Heart right ventricle (tissue), 16 donors: ENCODE data around the gene SOX15. TPM values are rescaled to one million over a fixed set of nuclear protein-coding genes. Genes with fewer than 3 reads are reported as not detected.

ENCODE experiments used
- ATAC-seq, 8 donors: fragments of 200-7000 bp; cut with Tn5 transposase; one replicate each; pipeline ENCODE4 v1.9.1; 2020; ENCODE audit warnings: mild to moderate bottlenecking in 8 of 8, moderate library complexity in 8 of 8, moderate number of reproducible peaks in 1 of 8
- DNase-seq, 2 donors: peaks; one replicate each; pipeline ENCODE4 v3.0.0-alpha.2; 2020
- H3K27ac ChIP-seq, 10 donors: fragments of 200-600 bp; sonication (generic) in 2 of 10; one replicate each; pipeline versions ENCODE4 v1.5.0 to v1.8.0; 2020 to 2022; ENCODE audit warnings: mild to moderate bottlenecking in 3 of 10
- H3K27me3 ChIP-seq, 7 donors: fragments of 200-600 bp; one replicate each; pipeline ENCODE4 v1.8.0; 2021 to 2022; ENCODE audit warnings: mild to moderate bottlenecking in 2 of 7
- H3K36me3 ChIP-seq, 9 donors: fragments of 200-600 bp; sonication (generic) in 1 of 9; one replicate each; pipeline versions ENCODE4 v1.5.0 to v1.8.0; 2020 to 2022; ENCODE audit warnings: mild to moderate bottlenecking in 2 of 9
- H3K4me1 ChIP-seq, 9 donors: fragments of 200-600 bp; sonication (generic) in 1 of 9; one replicate each; pipeline versions ENCODE4 v1.5.0 to v1.8.0; 2020 to 2022; ENCODE audit warnings: mild to moderate bottlenecking in 4 of 9
- H3K4me3 ChIP-seq, 10 donors: fragments of 200-600 bp; sonication (generic) in 2 of 10; one replicate each; pipeline versions ENCODE4 v1.5.0 to v1.8.0; 2020 to 2022; ENCODE audit warnings: mild to moderate bottlenecking in 7 of 10, moderate library complexity in 2 of 10
- H3K9me3 ChIP-seq, 11 donors: fragments of 200-600 bp in 10 of 11; sonication (generic) in 2 of 11; one replicate each; pipeline versions ENCODE4 v1.5.0 to v1.8.0; 2013 to 2022; ENCODE audit warnings: mild to moderate bottlenecking in 2 of 11, control low read depth in 1 of 11, moderate library complexity in 1 of 11
- CTCF ChIP-seq, 9 donors: fragments of 200-600 bp; sonication (generic) in 2 of 9; IDR thresholded peaks; one replicate each; pipeline versions ENCODE4 v1.5.0 to v1.8.0; 2021 to 2022; ENCODE audit warnings: antibody characterized with exemption in 9 of 9, mild to moderate bottlenecking in 5 of 9, moderate library complexity in 1 of 9
- WGBS, 2 donors: extraction: QIAGEN DNeasy Blood & Tissue Kit; methylation state at CpG; one replicate each; pipeline ENCODE4 v1.1.7; 2013; ENCODE audit warnings: inconsistent platforms in 1 of 2; 5-methylcytosine and 5-hydroxymethylcytosine counted together
- intact Hi-C, 10 donors: fragments of 100-400 bp; cut with DNase I; formaldehyde crosslinking; loops; one replicate each; pipeline versions ENCODE4 v1.11.1 to v1.14.2; 2022
- polyA plus RNA-seq, 2 donors: library from polyadenylated mRNA; stranded (reverse); fragments of 200-250 nt; gene quantifications; one replicate each; pipeline ENCODE4 v1.2.3, GENCODE V29; 2013
- total RNA-seq, 10 donors: library from RNA; stranded (reverse); fragmentation: NEBNext Ultra II Directional in 3 of 10; extraction: Animal tissue kit (Norgen Biotek cat#: 25700) in 3 of 10; gene quantifications; one replicate each; pipeline versions ENCODE4 v1.2.1 to v1.2.4, GENCODE V29; 2021 to 2023
- donor health status: Arrhythmogenic right ventricular cardiomyopathy.
- donor health status: ischemic (EF 13 %, LVEDD 7.1; RV severe dilation, severe dysfunction).
- donor health status: healthy with polysubstance abuse.
- donor health status: DM: no; HTN: yes; CAD: no.
- donor health status: DM: no; HTN: no; CAD: no.
- donor health status: ischemic (EF 25% LVEDD 6.9; RV normal size, moderate dysfunction).
- donor health status: ischemic (EF 25% LVEDD 5.7; RV mildly dilated, moderate dysfunction).
- donor health status: healthy.
- donor health status: DM: yes; HTN: yes; CAD: no.
- donor health status: Ischemic cardiomyopathy.
- donor health status: ischemic (EF 35%, LVEDD 5.7; RV mildly dilated, moderate dysfunction).
- donor health status: nonischemic (EF 11% LVEDD 7.7; RV severe dilation, severe dysfunction).
- donor health status: DM: yes; HTN: yes; CAD: no.
- donor health status: PGD.
- donor health status: ischemic (EF 29% LVEDD 5.4; RV normal size, mild dysfunction).
- donor health status: nonischemic (EF 23%, LVEDD 6.1; RV moderate dilation, normal function).

SOX15 gene
- total and polyA plus RNA-seq, 12 donors, result 0.23 to 2.6 (median 1.2) TPM

- no peak overlapping the region for H3K27ac ChIP-seq
- DNase-seq, result no peak
- ATAC-seq, result no peak
- WGBS, 2 donors, result 88 to 92% methylated on average over 5 of the region's 5 CpGs
- no peak overlapping the region for H3K4me3 ChIP-seq
- no peak for TF ChIP-seq CTCF (IDR thresholded peaks at IDR 0.05)
- intact Hi-C loops, result loop anchor here in 2 of 10 donors (10.0 kb wide), 3 partner anchors 55 to 315 kb away; partner anchors contain the start of genes CTDNEP1 (in 1 of the 2), ELP5 (in 1 of the 2), KCTD11 (in 1 of the 2) and TMEM95 (in 1 of the 2)
- peaks cover 0 to 74% (median 44%) of the 10 kb centered on the region in 9 donors for H3K36me3 ChIP-seq
- H3K4me1 ChIP-seq, result peaks cover 5 to 22% (median 18%) of the 10 kb centered on the region in 9 donors
- H3K9me3 ChIP-seq, result no peaks in the 10 kb centered on the region
- no peaks in the 10 kb centered on the region for H3K27me3 ChIP-seq
Observed at GRCh38 chr17:7569571-7569970, 20.3 kb downstream of the SOX15 start.

- no peak for TF ChIP-seq CTCF (IDR thresholded peaks at IDR 0.05)
- 90% methylated on average over 30 of the region's 30 CpGs for WGBS, 2 donors
- H3K27me3 ChIP-seq, result no peaks in the 10 kb centered on the region
- H3K4me3 ChIP-seq, result peak overlapping the region in 6 of 10 donors; percentile 84 to 100 (median 96)
- DNase-seq, result no peak
- ATAC-seq, result no peak
- peaks cover 0 to 57% (median 38%) of the 10 kb centered on the region in 9 donors for H3K36me3 ChIP-seq
- no peaks in the 10 kb centered on the region for H3K9me3 ChIP-seq
- H3K27ac ChIP-seq, result no peak overlapping the region
- intact Hi-C loops, result loop anchor here in 7 of 10 donors (5.0 to 10.0 kb wide), 7 partner anchors 46 to 308 kb away; partner anchors contain the start of genes KCTD11 (in 4 of the 7), TMEM95 (in 3 of the 7), FGF11 (in 2 of the 7) and TMEM102 (in 2 of the 7)
- peaks cover 29 to 58% (median 53%) of the 10 kb centered on the region in 9 donors for H3K4me1 ChIP-seq
Observed at GRCh38 chr17:7563115-7563869, 26.6 kb downstream of the SOX15 start.

DNA sequence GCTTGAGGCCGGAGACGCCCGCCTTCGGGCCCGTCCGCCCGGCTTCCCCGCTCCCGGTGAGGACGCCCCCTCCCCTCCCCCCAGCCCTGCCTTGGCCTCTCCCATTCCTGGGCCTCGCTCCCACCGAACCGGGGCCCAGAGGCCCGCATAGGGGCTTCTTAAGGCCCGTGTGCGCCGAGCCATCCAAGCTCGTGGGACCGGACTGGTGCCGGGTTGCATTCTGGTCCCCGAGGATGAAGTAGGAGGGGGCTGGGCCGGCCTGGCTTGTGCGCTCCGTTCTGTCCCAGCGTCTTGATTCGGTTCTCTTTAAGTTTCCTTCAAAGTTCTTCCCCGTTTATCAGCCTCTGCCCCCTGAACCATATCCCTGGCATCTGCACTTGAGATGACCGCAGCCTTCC, 27.7 kb downstream of the SOX15 start:
- intact Hi-C loops, result loop anchor here in 7 of 10 donors (5.0 to 10.0 kb wide), 7 partner anchors 45 to 307 kb away; partner anchors contain the start of genes KCTD11 (in 4 of the 7), TMEM95 (in 3 of the 7), FGF11 (in 2 of the 7) and TMEM102 (in 2 of the 7)
- Histone ChIP-seq H3K36me3 (peaks cover 0 to 49% (median 32%) of the 10 kb centered on the region in 9 donors), H3K27me3 (no peaks in the 10 kb centered on the region), H3K4me3 (peak overlapping the region; percentile 84 to 100 (median 96)), H3K27ac (peak overlapping the region; percentile 83 to 99 (median 94)), H3K4me1 (peaks cover 38 to 69% (median 63%) of the 10 kb centered on the region in 9 donors), H3K9me3 (no peaks in the 10 kb centered on the region)
- 0% methylated on average over 19 to 28 of the region's 28 CpGs for WGBS, 2 donors
- ATAC-seq (peak in 1 of 8 donors; percentile 3), DNase-seq (no peak)
- TF ChIP-seq CTCF (IDR thresholded peaks at IDR 0.05), result no peak

DNA sequence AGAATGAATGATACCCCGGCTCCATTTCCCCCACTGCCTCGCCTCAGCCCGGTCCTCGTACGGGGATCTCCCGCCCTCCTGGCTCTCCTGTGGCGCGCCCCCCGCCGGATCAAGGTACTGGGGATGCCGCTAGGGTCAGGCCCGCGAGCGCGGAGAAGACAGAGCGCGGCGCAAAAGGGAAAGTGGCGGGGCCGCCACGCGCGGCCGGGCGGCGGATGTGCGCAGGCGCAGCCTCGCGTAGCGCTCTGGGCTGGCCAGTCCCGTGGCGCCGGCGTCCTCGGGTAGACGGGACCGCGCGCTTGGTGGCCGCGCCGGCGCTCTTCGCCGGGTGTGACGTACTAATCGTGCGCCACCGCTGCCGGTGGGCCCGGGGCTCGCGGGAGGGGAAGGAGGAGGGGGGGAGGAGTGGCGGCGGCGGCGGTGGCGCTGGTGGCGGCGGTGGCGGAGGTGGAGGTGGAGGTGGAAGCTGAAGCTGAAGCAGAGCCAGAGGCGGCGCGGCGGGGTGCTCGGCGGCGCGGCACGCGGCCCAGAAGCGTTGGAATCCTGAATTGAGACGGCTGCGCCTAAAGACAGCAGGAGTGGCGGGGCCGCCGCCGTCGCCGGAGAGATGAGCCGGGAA, 28.2 kb downstream of the SOX15 start, which contains the start of gene SENP3:
Gene SENP3, plus strand, starts transcription at position 331 of the 619 bp plus-strand sequence. CDS start 1,158 bp downstream, outside the sequence.
- DNase-seq, result peak; percentile 90 to 93
- intact Hi-C loops, result loop anchor here in 8 of 10 donors (1.0 to 10.0 kb wide), 13 partner anchors 39 to 307 kb away; partner anchors contain the start of genes KCTD11 (in 4 of the 8), TMEM95 (in 3 of the 8), FGF11 (in 2 of the 8) and POLR2A (in 2 of the 8)
- no peak for TF ChIP-seq CTCF (IDR thresholded peaks at IDR 0.05)
- Histone ChIP-seq H3K27ac (peak within 1 kb of the TSS; percentile 83 to 99 (median 94)), H3K9me3 (no peaks in the 10 kb centered on the region), H3K4me1 (peaks cover 41 to 73% (median 68%) of the 10 kb centered on the region in 9 donors), H3K4me3 (peak within 1 kb of the TSS; percentile 84 to 100 (median 96)), H3K27me3 (no peaks in the 10 kb centered on the region), H3K36me3 (peaks cover 0 to 44% (median 28%) of the 10 kb centered on the region in 9 donors)
- ATAC-seq, result peak; percentile 79 to 92 (median 85)
- 0% methylated on average over 63 to 82 of the region's 82 CpGs for WGBS, 2 donors
